ENCODE results near the gene S100A2.

The S100A2 gene

GRCh38 chr1:153608089-153608682 lies 42.5 kb upstream of the S100A2 start:
- H3K14ac ChIP-seq (ENCODE audit: low read length), result no peak overlapping the region
- WGBS, 2 donors (ENCODE audit: extremely low coverage in 2 of 2, insufficient read length in 2 of 2, insufficient replicate concordance in 1 of 2), result no CpG with 5 or more reads among the region's 7 CpGs
- peak overlapping the region; percentile 90 for H2AFZ ChIP-seq (ENCODE audit: low read length)
- peak overlapping the region in 1 of 2 donors; percentile 28 for H3K4me3 ChIP-seq (ENCODE audit: low read length in 2 of 2)
- H2BK120ac ChIP-seq (ENCODE audit: low read depth, low read length), result no peak overlapping the region
- no peaks in the 10 kb centered on the region for H3K36me3 ChIP-seq (replicated peaks in 1 of 2; ENCODE audit: control insufficient read depth in 2 of 2, insufficient read depth in 2 of 2, low read length in 2 of 2)
- H2AK5ac ChIP-seq (ENCODE audit: low read depth, low read length), result peak overlapping the region; percentile 73
- no peaks in the 10 kb centered on the region for H3K79me1 ChIP-seq (ENCODE audit: low read depth, low read length)
- no peak overlapping the region for H4K8ac ChIP-seq (ENCODE audit: low read depth, low read length)
- no peak overlapping the region for H3K4me2 ChIP-seq (ENCODE audit: insufficient read depth, low read length, poor library complexity, severe bottlenecking)
- peak overlapping the region; percentile 58 for H4K91ac ChIP-seq (ENCODE audit: low read depth, low read length, poor library complexity)
- no peaks in the 10 kb centered on the region for H3K27me3 ChIP-seq (ENCODE audit: control insufficient read depth in 3 of 3, insufficient read depth in 3 of 3, low read depth in 1 of 3, low read length in 3 of 3)
- H2BK15ac ChIP-seq (ENCODE audit: low read length), result peak overlapping the region; percentile 32
- no peak overlapping the region for H3K27ac ChIP-seq (replicated peaks; ENCODE audit: low read length)
- H3K9ac ChIP-seq (ENCODE audit: low read depth, low read length, poor library complexity), result no peak overlapping the region
- no peaks in the 10 kb centered on the region for H3K9me3 ChIP-seq (replicated peaks in 1 of 2; ENCODE audit: control insufficient read depth in 2 of 2, insufficient read depth in 1 of 2, low read depth in 1 of 2, low read length in 2 of 2)
- H3K4me1 ChIP-seq (ENCODE audit: control insufficient read depth in 2 of 2, insufficient read depth in 1 of 2, low read depth in 1 of 2, low read length in 2 of 2), result peaks cover 21 to 28% of the 10 kb centered on the region in 2 donors
- peak overlapping the region; percentile 11 for H2BK12ac ChIP-seq (ENCODE audit: low read length)
- H2BK5ac ChIP-seq (ENCODE audit: low read length), result peak overlapping the region; percentile 47
- no peak overlapping the region for H3K23ac ChIP-seq (ENCODE audit: low read depth, low read length, poor library complexity)
- no peak for DNase-seq (ENCODE audit: low spot score)
- peak overlapping the region; percentile 20 for H3K18ac ChIP-seq (ENCODE audit: low read length)
- H3K4ac ChIP-seq (ENCODE audit: low read length), result no peak overlapping the region

DNA sequence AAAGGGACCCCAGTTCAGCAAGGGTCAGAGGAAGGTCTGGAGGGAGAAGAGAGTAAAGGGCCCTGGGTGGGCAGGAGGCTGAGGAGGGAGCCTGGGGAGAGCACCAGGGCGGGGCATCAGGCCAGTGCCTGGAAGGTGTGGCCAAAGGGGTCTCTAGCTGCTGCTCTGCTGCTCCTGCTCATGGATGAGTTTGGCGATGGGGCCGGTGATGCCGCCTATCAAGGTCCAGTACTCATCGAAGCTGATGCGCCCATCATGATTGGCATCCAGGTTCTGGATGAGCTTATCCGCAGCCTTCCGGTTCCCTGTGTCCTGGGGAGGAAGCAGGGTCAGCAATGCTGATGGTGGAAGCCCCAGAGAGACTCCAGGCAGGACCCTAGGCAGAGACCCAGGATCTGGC lies 41.7 kb upstream of the S100A2 start:
- DNase-seq (ENCODE audit: low spot score), result no peak
- H3K9me3 ChIP-seq (replicated peaks in 1 of 2; ENCODE audit: control insufficient read depth in 2 of 2, insufficient read depth in 1 of 2, low read depth in 1 of 2, low read length in 2 of 2), result no peaks in the 10 kb centered on the region
- peaks cover 17 to 27% of the 10 kb centered on the region in 2 donors for H3K4me1 ChIP-seq (ENCODE audit: control insufficient read depth in 2 of 2, insufficient read depth in 1 of 2, low read depth in 1 of 2, low read length in 2 of 2)
- H3K27ac ChIP-seq (replicated peaks; ENCODE audit: low read length), result no peak overlapping the region
- H3K4ac ChIP-seq (ENCODE audit: low read length), result no peak overlapping the region
- H3K9ac ChIP-seq (ENCODE audit: low read depth, low read length, poor library complexity), result no peak overlapping the region
- no peak overlapping the region for H3K4me3 ChIP-seq (ENCODE audit: low read length in 2 of 2)
- no peak overlapping the region for H4K8ac ChIP-seq (ENCODE audit: low read depth, low read length)
- WGBS, 2 donors (ENCODE audit: extremely low coverage in 2 of 2, insufficient read length in 2 of 2, insufficient replicate concordance in 1 of 2), result no CpG with 5 or more reads among the region's 8 CpGs
- H3K18ac ChIP-seq (ENCODE audit: low read length), result no peak overlapping the region
- H3K36me3 ChIP-seq (replicated peaks in 1 of 2; ENCODE audit: control insufficient read depth in 2 of 2, insufficient read depth in 2 of 2, low read length in 2 of 2), result no peaks in the 10 kb centered on the region
- no peak overlapping the region for H2BK12ac ChIP-seq (ENCODE audit: low read length)
- no peak overlapping the region for H3K4me2 ChIP-seq (ENCODE audit: insufficient read depth, low read length, poor library complexity, severe bottlenecking)
- no peaks in the 10 kb centered on the region for H3K79me1 ChIP-seq (ENCODE audit: low read depth, low read length)
- no peak overlapping the region for H2BK120ac ChIP-seq (ENCODE audit: low read depth, low read length)
- no peak overlapping the region for H3K23ac ChIP-seq (ENCODE audit: low read depth, low read length, poor library complexity)
- H2AFZ ChIP-seq (ENCODE audit: low read length), result no peak overlapping the region
- peak overlapping the region; percentile 38 for H2BK15ac ChIP-seq (ENCODE audit: low read length)
- H3K27me3 ChIP-seq (ENCODE audit: control insufficient read depth in 3 of 3, insufficient read depth in 3 of 3, low read depth in 1 of 3, low read length in 3 of 3), result no peaks in the 10 kb centered on the region
- H4K91ac ChIP-seq (ENCODE audit: low read depth, low read length, poor library complexity), result no peak overlapping the region
- H2BK5ac ChIP-seq (ENCODE audit: low read length), result no peak overlapping the region
- no peak overlapping the region for H3K14ac ChIP-seq (ENCODE audit: low read length)
- peak overlapping the region; percentile 27 for H2AK5ac ChIP-seq (ENCODE audit: low read depth, low read length)

DNA sequence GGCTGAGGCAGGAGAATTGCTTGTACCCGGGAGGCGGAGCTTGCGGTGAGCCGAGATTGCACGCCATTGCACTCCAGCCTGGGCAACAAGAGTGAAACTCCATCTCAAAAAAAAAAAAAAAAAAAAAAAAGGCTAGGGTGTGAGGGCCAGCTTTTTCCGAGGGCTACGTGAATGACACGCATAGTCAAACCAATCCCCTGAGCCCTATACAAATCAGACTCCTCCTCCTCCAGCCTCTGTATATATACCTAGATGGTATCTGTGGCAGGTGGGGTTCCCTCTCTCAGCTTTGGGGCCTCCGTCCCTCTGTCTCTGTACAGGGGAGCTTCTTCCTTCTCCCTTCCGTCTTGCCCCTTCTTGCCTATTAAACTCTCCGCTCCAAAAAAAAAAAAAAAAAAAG lies 40.5 kb upstream of the S100A2 start:
- H2BK12ac ChIP-seq (ENCODE audit: low read length), result no peak overlapping the region

GRCh38 chr1:153602749-153603148 lies 37.1 kb upstream of the S100A2 start:
- no peak overlapping the region for H4K8ac ChIP-seq (ENCODE audit: low read depth, low read length)
- H3K4me1 ChIP-seq (ENCODE audit: control insufficient read depth in 2 of 2, insufficient read depth in 1 of 2, low read depth in 1 of 2, low read length in 2 of 2), result peaks cover 1 to 7% of the 10 kb centered on the region in 2 donors
- H2BK12ac ChIP-seq (ENCODE audit: low read length), result no peak overlapping the region
- no peak overlapping the region for H3K23ac ChIP-seq (ENCODE audit: low read depth, low read length, poor library complexity)
- no peak overlapping the region for H3K14ac ChIP-seq (ENCODE audit: low read length)
- no CpG with 5 or more reads among the region's 6 CpGs for WGBS, 2 donors (ENCODE audit: extremely low coverage in 2 of 2, insufficient read length in 2 of 2, insufficient replicate concordance in 1 of 2)
- no peak overlapping the region for H3K18ac ChIP-seq (ENCODE audit: low read length)
- H3K4me3 ChIP-seq (ENCODE audit: low read length in 2 of 2), result no peak overlapping the region
- H3K4me2 ChIP-seq (ENCODE audit: insufficient read depth, low read length, poor library complexity, severe bottlenecking), result no peak overlapping the region
- no peaks in the 10 kb centered on the region for H3K36me3 ChIP-seq (replicated peaks in 1 of 2; ENCODE audit: control insufficient read depth in 2 of 2, insufficient read depth in 2 of 2, low read length in 2 of 2)
- no peaks in the 10 kb centered on the region for H3K27me3 ChIP-seq (ENCODE audit: control insufficient read depth in 3 of 3, insufficient read depth in 3 of 3, low read depth in 1 of 3, low read length in 3 of 3)
- no peak overlapping the region for H2AK5ac ChIP-seq (ENCODE audit: low read depth, low read length)
- no peak overlapping the region for H2BK120ac ChIP-seq (ENCODE audit: low read depth, low read length)
- H2BK5ac ChIP-seq (ENCODE audit: low read length), result no peak overlapping the region
- no peak overlapping the region for H4K91ac ChIP-seq (ENCODE audit: low read depth, low read length, poor library complexity)
- no peak overlapping the region for H2AFZ ChIP-seq (ENCODE audit: low read length)
- H3K27ac ChIP-seq (replicated peaks; ENCODE audit: low read length), result no peak overlapping the region
- H3K79me1 ChIP-seq (ENCODE audit: low read depth, low read length), result no peaks in the 10 kb centered on the region
- H2BK15ac ChIP-seq (ENCODE audit: low read length), result no peak overlapping the region
- DNase-seq (ENCODE audit: low spot score), result no peak
- H3K4ac ChIP-seq (ENCODE audit: low read length), result no peak overlapping the region
- H3K9me3 ChIP-seq (replicated peaks in 1 of 2; ENCODE audit: control insufficient read depth in 2 of 2, insufficient read depth in 1 of 2, low read depth in 1 of 2, low read length in 2 of 2), result peaks cover 0 to 2% of the 10 kb centered on the region in 2 donors
- no peak overlapping the region for H3K9ac ChIP-seq (ENCODE audit: low read depth, low read length, poor library complexity)

More for the DNA sequence above, 40.5 kb upstream of the S100A2 start:
- H2BK15ac ChIP-seq (ENCODE audit: low read length), result no peak overlapping the region
- H3K14ac ChIP-seq (ENCODE audit: low read length), result no peak overlapping the region
- H3K4ac ChIP-seq (ENCODE audit: low read length), result no peak overlapping the region
- H2BK120ac ChIP-seq (ENCODE audit: low read depth, low read length), result no peak overlapping the region
- H3K4me1 ChIP-seq (ENCODE audit: control insufficient read depth in 2 of 2, insufficient read depth in 1 of 2, low read depth in 1 of 2, low read length in 2 of 2), result peaks cover 12 to 17% of the 10 kb centered on the region in 2 donors
- no peak overlapping the region for H3K18ac ChIP-seq (ENCODE audit: low read length)
- no peak overlapping the region for H3K27ac ChIP-seq (replicated peaks; ENCODE audit: low read length)
- no peaks in the 10 kb centered on the region for H3K79me1 ChIP-seq (ENCODE audit: low read depth, low read length)
- H2AK5ac ChIP-seq (ENCODE audit: low read depth, low read length), result no peak overlapping the region
- no CpG with 5 or more reads among the region's 11 CpGs for whole genome bisulfite sequencing, 2 donors (ENCODE audit: extremely low coverage in 2 of 2, insufficient read length in 2 of 2, insufficient replicate concordance in 1 of 2)
- no peak overlapping the region for H3K23ac ChIP-seq (ENCODE audit: low read depth, low read length, poor library complexity)
- H2AFZ ChIP-seq (ENCODE audit: low read length), result no peak overlapping the region
- H3K9ac ChIP-seq (ENCODE audit: low read depth, low read length, poor library complexity), result no peak overlapping the region
- no peak overlapping the region for H4K91ac ChIP-seq (ENCODE audit: low read depth, low read length, poor library complexity)
- H3K4me2 ChIP-seq (ENCODE audit: insufficient read depth, low read length, poor library complexity, severe bottlenecking), result no peak overlapping the region
- no peaks in the 10 kb centered on the region for H3K9me3 ChIP-seq (replicated peaks in 1 of 2; ENCODE audit: control insufficient read depth in 2 of 2, insufficient read depth in 1 of 2, low read depth in 1 of 2, low read length in 2 of 2)
- H3K4me3 ChIP-seq (ENCODE audit: low read length in 2 of 2), result no peak overlapping the region
- H3K27me3 ChIP-seq (ENCODE audit: control insufficient read depth in 3 of 3, insufficient read depth in 3 of 3, low read depth in 1 of 3, low read length in 3 of 3), result no peaks in the 10 kb centered on the region
- H3K36me3 ChIP-seq (replicated peaks in 1 of 2; ENCODE audit: control insufficient read depth in 2 of 2, insufficient read depth in 2 of 2, low read length in 2 of 2), result no peaks in the 10 kb centered on the region
- no peak overlapping the region for H2BK5ac ChIP-seq (ENCODE audit: low read length)
- H4K8ac ChIP-seq (ENCODE audit: low read depth, low read length), result no peak overlapping the region
- no peak for DNase-seq (ENCODE audit: low spot score)

Measured in neuronal stem cell (in vitro differentiated cells).